Left lung (tissue), 10 donors: ENCODE measurements around the gene SPATA18. TPM values are rescaled to one million over a fixed set of nuclear protein-coding genes. Genes with fewer than 3 reads are reported as not detected.
A peak's percentile ranks its signal among the peaks of the same experiment; 100 is the strongest.

Experiments
- ATAC-seq: fragments of 200-7000 bp; cut with Tn5 transposase; one replicate; pipeline ENCODE4 v1.9.1; 2020; ENCODE audit warnings: moderate library complexity
- DNase-seq, 4 donors: peaks; one replicate each; pipeline ENCODE4 v3.0.0-alpha.2; 2013 to 2020
- H3K27ac ChIP-seq, 2 donors: fragments of 200-600 bp; sonication (generic) in 1 of 2; one replicate each; pipeline versions ENCODE4 v1.5.0 to v1.8.0; 2020 to 2021
- H3K27me3 ChIP-seq, 2 donors: fragments of 200-600 bp; sonication (generic) in 1 of 2; one replicate each; pipeline versions ENCODE4 v1.5.0 to v1.8.0; 2020 to 2021
- H3K36me3 ChIP-seq, 2 donors: fragments of 200-600 bp; sonication (generic) in 1 of 2; one replicate each; pipeline versions ENCODE4 v1.5.0 to v1.8.0; 2020 to 2021
- H3K4me1 ChIP-seq, 2 donors: fragments of 200-600 bp; one replicate each; pipeline ENCODE4 v1.8.0; 2021
- H3K4me3 ChIP-seq, 2 donors: fragments of 200-600 bp; sonication (generic) in 1 of 2; one replicate each; pipeline versions ENCODE4 v1.5.0 to v1.8.0; 2020 to 2021; ENCODE audit warnings: mild to moderate bottlenecking in 1 of 2
- H3K9me3 ChIP-seq, 2 donors: fragments of 200-600 bp; sonication (generic) in 1 of 2; one replicate each; pipeline versions ENCODE4 v1.5.0 to v1.8.0; 2020 to 2021
- CTCF ChIP-seq, 2 donors: fragments of 200-600 bp; sonication (generic) in 1 of 2; IDR thresholded peaks; one replicate each; pipeline versions ENCODE4 v1.5.0 to v1.8.0; 2021; ENCODE audit warnings: antibody characterized with exemption in 2 of 2
- intact Hi-C, 2 donors: fragments of 100-400 bp; cut with DNase I; formaldehyde crosslinking; loops; one replicate each; pipeline versions ENCODE4 v1.11.2 to v1.14.2; 2022
- polyA plus RNA-seq, 6 donors: library from polyadenylated mRNA; unstranded; fragments of 120-200 nt; gene quantifications; one replicate each; pipeline ENCODE4 v1.2.1, GENCODE V29; 2013; ENCODE audit not compliant: insufficient read length in 6 of 6
- total RNA-seq, 2 donors: library from RNA; stranded (reverse); fragmentation: NEBNext Ultra II Directional; extraction: Animal tissue kit (Norgen Biotek cat#: 25700); gene quantifications; one replicate each; pipeline ENCODE4 v1.2.1, GENCODE V29; 2021
- donor health status: DM: no; HTN: yes; CAD: no.
- donor health status: DM: no; HTN: no; CAD: no.

Gene SPATA18
- total and polyA plus RNA-seq, 8 donors = 1.6 to 23.7 (median 9.3) TPM

- no peak overlapping the region for H3K4me3 ChIP-seq
- DNase-seq = no peak
- H3K27ac ChIP-seq = no peak overlapping the region
- intact Hi-C loops = no loop called here
- no peaks in the 10 kb centered on the region for H3K4me1 ChIP-seq
- no peak for TF ChIP-seq CTCF (IDR thresholded peaks at IDR 0.05)
- ATAC-seq = no peak
- H3K36me3 ChIP-seq = no peaks in the 10 kb centered on the region
- no peaks in the 10 kb centered on the region for H3K9me3 ChIP-seq
- peaks cover 8 to 62% of the 10 kb centered on the region in 2 donors for H3K27me3 ChIP-seq
Observed at GRCh38 chr4:52045028-52045427, 6.1 kb upstream of the SPATA18 start.

GRCh38 chr4:52049266-52049665 lies 1.8 kb upstream of the SPATA18 start:
- H3K27ac ChIP-seq = no peak overlapping the region
- no peak overlapping the region for H3K4me3 ChIP-seq
- peaks cover 0 to 16% of the 10 kb centered on the region in 2 donors for H3K4me1 ChIP-seq
- no peaks in the 10 kb centered on the region for H3K9me3 ChIP-seq
- DNase-seq = no peak
- peaks cover 16 to 74% of the 10 kb centered on the region in 2 donors for H3K27me3 ChIP-seq
- intact Hi-C loops = no loop called here
- no peak for TF ChIP-seq CTCF (IDR thresholded peaks at IDR 0.05)
- H3K36me3 ChIP-seq = no peaks in the 10 kb centered on the region
- ATAC-seq = no peak

GRCh38 chr4:52051615-52052474 lies 741 bp downstream of the SPATA18 start:
- ATAC-seq (peak; percentile 96), DNase-seq (peak; percentile 48 to 88 (median 74))
- no peak for TF ChIP-seq CTCF (IDR thresholded peaks at IDR 0.05)
- Histone ChIP-seq H3K27me3 (peaks cover 16 to 74% of the 10 kb centered on the region in 2 donors), H3K4me1 (peaks cover 0 to 16% of the 10 kb centered on the region in 2 donors), H3K36me3 (no peaks in the 10 kb centered on the region), H3K4me3 (peak overlapping the region; percentile 39 to 53), H3K27ac (peak overlapping the region; percentile 9 to 43), H3K9me3 (no peaks in the 10 kb centered on the region)
- intact Hi-C loops = no loop called here

- ATAC-seq (peak; percentile 35), DNase-seq (peak in 1 of 4 donors; percentile 12)
- intact Hi-C loops = no loop called here
- Histone ChIP-seq H3K36me3 (no peaks in the 10 kb centered on the region), H3K27ac (no peak overlapping the region), H3K4me3 (peak overlapping the region; percentile 39 to 53), H3K9me3 (no peaks in the 10 kb centered on the region), H3K27me3 (peaks cover 16 to 68% of the 10 kb centered on the region in 2 donors), H3K4me1 (peaks cover 0 to 16% of the 10 kb centered on the region in 2 donors)
- no peak for TF ChIP-seq CTCF (IDR thresholded peaks at IDR 0.05)
Observed at GRCh38 chr4:52052475-52052780, 1.3 kb downstream of the SPATA18 start.

DNA sequence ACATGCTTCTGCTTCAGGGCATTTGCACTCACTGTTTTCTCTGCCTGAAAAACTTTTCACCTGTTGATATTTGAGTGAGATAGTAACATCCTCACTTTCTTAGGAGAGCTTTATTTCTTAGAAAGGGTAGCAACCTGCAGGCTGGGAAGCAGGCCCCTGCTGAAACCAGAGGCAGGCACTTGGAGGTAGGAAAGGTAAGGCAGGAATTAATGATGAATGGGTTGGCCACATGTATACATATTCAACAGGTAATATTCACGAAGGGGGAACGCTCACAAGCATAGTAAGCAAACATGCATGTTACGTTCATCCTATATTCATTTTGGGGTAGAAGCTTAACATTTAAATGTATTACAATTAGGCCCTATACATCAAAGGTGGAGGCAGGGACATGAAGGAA lies 3.1 kb downstream of the SPATA18 start:
- TF ChIP-seq CTCF (IDR thresholded peaks at IDR 0.05) = no peak
- Histone ChIP-seq H3K9me3 (no peaks in the 10 kb centered on the region), H3K27ac (no peak overlapping the region), H3K4me1 (peaks cover 7 to 23% of the 10 kb centered on the region in 2 donors), H3K27me3 (peaks cover 11 to 51% of the 10 kb centered on the region in 2 donors), H3K36me3 (no peaks in the 10 kb centered on the region), H3K4me3 (no peak overlapping the region)
- intact Hi-C loops = no loop called here
- DNase-seq = no peak
- ATAC-seq = no peak
